IMR-90 (cell line): ENCODE results near the gene CMIP. TPM values are rescaled to one million over a fixed set of nuclear protein-coding genes. Genes with fewer than 3 reads are reported as not detected.

Experiments used
- ATAC-seq: fragments of 200-7000 bp; cut with Tn5 transposase; 2 replicates; pipeline ENCODE4 v1.9.1; 2020; ENCODE audit warnings: low read depth, mild to moderate bottlenecking, moderate library complexity
- BruUV-seq: library from RNA; stranded (reverse); fragments of 400-500 nt; replicated peaks from 2 replicates; lab custom pipeline; 2021; lab: Mats Ljungman, UMichigan
- CTCF ChIA-PET: fragments of 300-600 bp; formaldehyde crosslinking; extraction: SDS; loops from one replicate; lab custom pipeline; 2021; ENCODE audit warnings: antibody characterized with exemption; lab: Yijun Ruan, JAX
- POLR2A ChIA-PET: fragments of 300-600 bp; sonication (Branson Sonifier 250); formaldehyde crosslinking; loops from one replicate; lab custom pipeline; 2022; ENCODE audit warnings: antibody characterized with exemption; ENCODE audit not compliant: unreplicated experiment; lab: Charles Lee
- DNase-seq: peaks from one replicate; pipeline ENCODE4 v3.0.0; 2013
- H2AFZ ChIP-seq: replicated peaks from 2 replicates; pipeline ENCODE3; 2013; ENCODE audit warnings: low read length, mild to moderate bottlenecking; ENCODE audit not compliant: poor library complexity
- H2AK5ac ChIP-seq: 2 replicates; pipeline ENCODE4 v1.6.1; 2013; ENCODE audit warnings: low read depth, low read length, inconsistent platforms
- H2AK9ac ChIP-seq: replicated peaks from 2 replicates; pipeline ENCODE3; 2013; ENCODE audit warnings: mild to moderate bottlenecking, low read depth, low read length, moderate library complexity; ENCODE audit not compliant: poor library complexity
- H2BK120ac ChIP-seq: 2 replicates; pipeline ENCODE4 v1.6.1; 2013; ENCODE audit warnings: low read depth, low read length, inconsistent platforms
- H2BK15ac ChIP-seq: 3 replicates; pipeline ENCODE4 v1.6.1; 2013; ENCODE audit warnings: low read depth, low read length, inconsistent platforms
- H2BK20ac ChIP-seq: 2 replicates; pipeline ENCODE4 v1.6.1; 2013; ENCODE audit warnings: low read depth, mild to moderate bottlenecking, inconsistent platforms, low read length, moderate library complexity
- H2BK5ac ChIP-seq: 2 replicates; pipeline ENCODE4 v1.6.1; 2013; ENCODE audit warnings: mild to moderate bottlenecking, low read depth, low read length, inconsistent platforms; ENCODE audit not compliant: poor library complexity, severe bottlenecking
- H3K14ac ChIP-seq: replicated peaks from 2 replicates; pipeline ENCODE4 v1.6.1; 2013; ENCODE audit warnings: low read depth, low read length, inconsistent platforms
- H3K18ac ChIP-seq: 2 replicates; pipeline ENCODE4 v1.6.1; 2013; ENCODE audit warnings: low read depth, low read length, control low read depth
- H3K23ac ChIP-seq: 2 replicates; pipeline ENCODE4 v1.6.1; 2013; ENCODE audit warnings: low read depth, low read length, inconsistent platforms
- H3K27ac ChIP-seq: 2 replicates; pipeline ENCODE4 v1.5.1; 2013; ENCODE audit warnings: mild to moderate bottlenecking, control low read depth, low read length; ENCODE audit not compliant: insufficient read depth
- H3K27me3 ChIP-seq: 2 replicates; pipeline ENCODE4 v1.6.1; 2013; ENCODE audit warnings: low read length; ENCODE audit not compliant: control insufficient read depth, insufficient read depth
- H3K36me3 ChIP-seq: 2 replicates; pipeline ENCODE4 v1.6.1; 2013; ENCODE audit warnings: low read length, mixed read lengths; ENCODE audit not compliant: control insufficient read depth, insufficient read depth
- H3K4ac ChIP-seq: 2 replicates; pipeline ENCODE4 v1.6.1; 2013; ENCODE audit warnings: low read depth, low read length, inconsistent platforms
- H3K4me1 ChIP-seq: 2 replicates; pipeline ENCODE4 v1.6.1; 2013; ENCODE audit warnings: low read length, mixed read lengths; ENCODE audit not compliant: control insufficient read depth, insufficient read depth
- H3K4me2 ChIP-seq: 2 replicates; pipeline ENCODE4 v1.6.1; 2013; ENCODE audit warnings: low read depth, mild to moderate bottlenecking, control low read depth, low read length, moderate library complexity
- H3K4me3 ChIP-seq: 2 replicates; pipeline ENCODE4 v1.5.1; 2013; ENCODE audit warnings: low read depth, mild to moderate bottlenecking, control low read depth, low read length, moderate library complexity; ENCODE audit not compliant: insufficient read depth
- H3K56ac ChIP-seq: 2 replicates; pipeline ENCODE4 v1.6.1; 2013; ENCODE audit warnings: low read length, inconsistent platforms; ENCODE audit not compliant: insufficient read depth; ENCODE audit errors: extremely low read depth
- H3K79me1 ChIP-seq, 2 experiments: 2 replicates each; pipeline ENCODE4 v1.6.1; 2013; ENCODE audit warnings: low read length in 2 of 2, inconsistent platforms in 1 of 2, low read depth in 1 of 2
- H3K9ac ChIP-seq: 2 replicates; pipeline ENCODE4 v1.6.1; 2013; ENCODE audit warnings: low read depth, low read length, control low read depth
- H3K9me1 ChIP-seq: 2 replicates; pipeline ENCODE4 v1.6.1; 2013; ENCODE audit warnings: low read length, inconsistent platforms; ENCODE audit not compliant: insufficient read depth
- H3K9me3 ChIP-seq: 2 replicates; pipeline ENCODE4 v1.6.1; 2013; ENCODE audit warnings: low read length; ENCODE audit not compliant: control insufficient read depth, insufficient read depth
- H4K20me1 ChIP-seq: 2 replicates; pipeline ENCODE4 v1.6.1; 2013; ENCODE audit warnings: low read length, inconsistent platforms; ENCODE audit not compliant: insufficient read depth
- H4K5ac ChIP-seq: 2 replicates; pipeline ENCODE4 v1.6.1; 2013; ENCODE audit warnings: mild to moderate bottlenecking, low read depth, low read length, control low read depth
- H4K8ac ChIP-seq, 2 experiments: 2 replicates each; pipeline ENCODE4 v1.6.1; 2013; ENCODE audit warnings: low read depth in 2 of 2, low read length in 2 of 2, control low read depth in 1 of 2, inconsistent platforms in 1 of 2
- H4K91ac ChIP-seq: 2 replicates; pipeline ENCODE4 v1.6.1; 2013; ENCODE audit warnings: low read depth, low read length, inconsistent platforms; ENCODE audit not compliant: insufficient read depth
- CEBPB ChIP-seq: IDR thresholded peaks from 2 replicates; pipeline ENCODE4 v1.6.1; 2012; ENCODE audit warnings: low read depth, low read length, improper control_type of control experiment
- NFE2L2 ChIP-seq: fragments of 150-350 bp; IDR thresholded peaks from 2 replicates; pipeline ENCODE4 v1.6.1; 2016; ENCODE audit warnings: low read depth, mild to moderate bottlenecking, low read length
- RAD21 ChIP-seq: IDR thresholded peaks from 2 replicates; pipeline ENCODE4 v1.6.1; 2012; ENCODE audit warnings: low read length, improper control_type of control experiment
- SMC3 ChIP-seq: fragments of 150-350 bp; IDR thresholded peaks from 2 replicates; pipeline ENCODE4 v1.6.1; 2016; ENCODE audit warnings: low read depth, mild to moderate bottlenecking, antibody characterized with exemption, low read length, moderate library complexity
- WGBS, 2 experiments: methylation state at CpG; one replicate each; pipeline versions ENCODE4 v1.1.5 to v1.1.7; 2013; ENCODE audit warnings: missing lambda C conversion rate in 2 of 2; ENCODE audit not compliant: insufficient read length in 1 of 2; ENCODE audit errors: extremely low coverage in 2 of 2; 5-methylcytosine and 5-hydroxymethylcytosine counted together
- dilution Hi-C: fragments of 300-500 bp; cut with HindIII; formaldehyde crosslinking; loops from one replicate; pipeline ENCODE4 v1.14.3; 2018; ENCODE audit warnings: low sequenced_read_pairs; ENCODE audit not compliant: unreplicated experiment
- in situ Hi-C: fragments of 300-500 bp; cut with MboI; formaldehyde crosslinking; loops from 3 replicates; pipeline ENCODE4 v1.14.3; 2019; ENCODE audit warnings: low sequenced_read_pairs, inconsistent platforms, mixed read lengths
- intact Hi-C: fragments of 100-400 bp; cut with micrococcal nuclease; formaldehyde crosslinking; loops from 2 replicates; pipeline ENCODE4 v1.10.0; 2022
- polyA plus RNA-seq, 3 experiments: library from polyadenylated mRNA; depleted of rRNA; stranded (reverse); fragments of >200 nt; gene quantifications; 2 replicates each; pipeline ENCODE4 v1.2.3, GENCODE V29; 2012; ENCODE audit warnings: low replicate concordance in 1 of 3
- total RNA-seq: library from RNA; depleted of rRNA; stranded (reverse); fragments of >200 nt; gene quantifications from 2 replicates; pipeline ENCODE4 v1.2.3, GENCODE V29; 2012
- TF ChIP-seq, protein P1 (sequence below): fragments of 150-350 bp; IDR thresholded peaks from 2 replicates; pipeline ENCODE4 v1.6.1; 2016; ENCODE audit warnings: low read depth, mild to moderate bottlenecking, low read length, moderate library complexity, borderline replicate concordance
- TF ChIP-seq, protein P2 (sequence below): conservative IDR thresholded peaks from 2 replicates; pipeline ENCODE4 v1.5.1; 2012; ENCODE audit warnings: mild to moderate bottlenecking, low read depth, low read length, improper control_type of control experiment

CMIP gene
- total and polyA plus RNA-seq, 2 of the 4 experiments (the other 2 are of a cell fraction) = 3.2 to 11.6 TPM

DNA sequence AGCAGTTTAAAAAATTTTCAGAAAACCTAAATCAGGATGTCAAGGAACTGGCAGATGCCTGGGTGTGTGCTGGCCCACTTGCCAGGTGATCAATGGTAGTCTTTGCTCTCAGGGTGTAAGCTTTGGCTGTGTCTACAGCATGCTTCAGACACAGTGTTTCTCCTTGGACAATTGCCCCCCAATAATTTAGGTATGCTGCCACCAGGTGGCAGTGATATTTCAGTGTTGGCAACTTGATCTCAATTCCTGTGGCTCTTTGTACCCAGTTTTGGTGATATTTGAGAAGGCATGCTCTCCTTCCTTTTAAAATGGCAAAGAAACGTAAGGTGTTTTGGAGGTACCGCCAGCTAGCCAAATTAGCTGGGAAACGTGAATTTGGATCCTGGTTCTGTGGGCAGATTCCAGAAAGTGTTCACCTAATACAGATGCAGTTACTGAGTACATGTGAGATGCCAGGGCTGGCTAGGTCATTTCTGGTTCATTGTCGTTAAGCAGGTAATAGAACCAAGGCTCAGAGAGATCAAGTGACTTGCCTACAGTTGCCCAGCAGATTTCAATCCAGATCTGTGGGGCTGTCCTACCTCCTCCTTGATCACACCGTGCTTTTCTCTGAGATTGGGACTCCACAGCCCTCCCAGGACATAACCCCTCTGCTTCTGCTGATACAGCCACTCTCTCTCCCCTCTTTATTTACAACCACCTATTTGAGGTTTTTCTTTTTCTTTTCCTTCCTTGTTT, 178.9 kb downstream of the CMIP start:
- no peak overlapping the region for H3K4ac ChIP-seq
- intact Hi-C loops = loop anchor here (1.0 to 2.0 kb wide), 3 partner anchors 74 to 221 kb away; no protein-coding TSS in a partner anchor
- CTCF ChIA-PET = interaction anchor here (0.6 to 1.9 kb wide), 4 partner anchors 74 to 1722 kb away, joined by 3 to 8 read pairs (median 4); no protein-coding TSS in a partner anchor

More for the DNA sequence above, 178.9 kb downstream of the CMIP start:
- no peak overlapping the region for H3K56ac ChIP-seq
- H3K23ac ChIP-seq = no peak overlapping the region
- no peak overlapping the region for H3K18ac ChIP-seq
- H2BK15ac ChIP-seq = no peak overlapping the region
- H3K4me3 ChIP-seq = no peak overlapping the region
- H3K4me1 ChIP-seq = peaks cover 6% of the 10 kb centered on the region
- ATAC-seq = peak; percentile 51
- H2BK120ac ChIP-seq = no peak overlapping the region
- BruUV-seq = no TSS peak
- no peak overlapping the region for H2BK20ac ChIP-seq
- H3K9me3 ChIP-seq = no peaks in the 10 kb centered on the region
- no peaks in the 10 kb centered on the region for H3K27me3 ChIP-seq
- peaks cover 49% of the 10 kb centered on the region; the same call in 1 of the 2 replicates for H4K20me1 ChIP-seq
- peaks cover 9 to 33% of the 10 kb centered on the region in 2 experiments for H3K79me1 ChIP-seq
- POLR2A ChIA-PET = no interaction called here
- H2AK5ac ChIP-seq = peak overlapping the region; percentile 2; the same call in 1 of the 2 replicates
- H2AFZ ChIP-seq = no peak overlapping the region
- H3K4me2 ChIP-seq = no peak overlapping the region
- TF ChIP-seq RAD21 (peak; percentile 85), CEBPB (no peak), NFE2L2 (no peak), SMC3 (peak; percentile 90)
- TF ChIP-seq, protein P1, sequence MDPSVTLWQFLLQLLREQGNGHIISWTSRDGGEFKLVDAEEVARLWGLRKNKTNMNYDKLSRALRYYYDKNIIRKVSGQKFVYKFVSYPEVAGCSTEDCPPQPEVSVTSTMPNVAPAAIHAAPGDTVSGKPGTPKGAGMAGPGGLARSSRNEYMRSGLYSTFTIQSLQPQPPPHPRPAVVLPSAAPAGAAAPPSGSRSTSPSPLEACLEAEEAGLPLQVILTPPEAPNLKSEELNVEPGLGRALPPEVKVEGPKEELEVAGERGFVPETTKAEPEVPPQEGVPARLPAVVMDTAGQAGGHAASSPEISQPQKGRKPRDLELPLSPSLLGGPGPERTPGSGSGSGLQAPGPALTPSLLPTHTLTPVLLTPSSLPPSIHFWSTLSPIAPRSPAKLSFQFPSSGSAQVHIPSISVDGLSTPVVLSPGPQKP = no peak
- TF ChIP-seq, protein P2, sequence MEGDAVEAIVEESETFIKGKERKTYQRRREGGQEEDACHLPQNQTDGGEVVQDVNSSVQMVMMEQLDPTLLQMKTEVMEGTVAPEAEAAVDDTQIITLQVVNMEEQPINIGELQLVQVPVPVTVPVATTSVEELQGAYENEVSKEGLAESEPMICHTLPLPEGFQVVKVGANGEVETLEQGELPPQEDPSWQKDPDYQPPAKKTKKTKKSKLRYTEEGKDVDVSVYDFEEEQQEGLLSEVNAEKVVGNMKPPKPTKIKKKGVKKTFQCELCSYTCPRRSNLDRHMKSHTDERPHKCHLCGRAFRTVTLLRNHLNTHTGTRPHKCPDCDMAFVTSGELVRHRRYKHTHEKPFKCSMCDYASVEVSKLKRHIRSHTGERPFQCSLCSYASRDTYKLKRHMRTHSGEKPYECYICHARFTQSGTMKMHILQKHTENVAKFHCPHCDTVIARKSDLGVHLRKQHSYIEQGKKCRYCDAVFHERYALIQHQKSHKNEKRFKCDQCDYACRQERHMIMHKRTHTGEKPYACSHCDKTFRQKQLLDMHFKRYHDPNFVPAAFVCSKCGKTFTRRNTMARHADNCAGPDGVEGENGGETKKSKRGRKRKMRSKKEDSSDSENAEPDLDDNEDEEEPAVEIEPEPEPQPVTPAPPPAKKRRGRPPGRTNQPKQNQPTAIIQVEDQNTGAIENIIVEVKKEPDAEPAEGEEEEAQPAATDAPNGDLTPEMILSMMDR = peak; percentile 71
- in situ Hi-C loops (loop anchor here (5.0 kb wide), 1 partner anchor 99 kb away; no protein-coding TSS in a partner anchor), dilution Hi-C loops (no loop called here)
- no peak overlapping the region for H2BK5ac ChIP-seq
- H3K9me1 ChIP-seq = peaks cover 14% of the 10 kb centered on the region; the same call in 1 of the 2 replicates
- H4K8ac ChIP-seq = no peak overlapping the region
- H4K5ac ChIP-seq = no peak overlapping the region
- no peak overlapping the region for H3K14ac ChIP-seq
- no peak overlapping the region for H3K9ac ChIP-seq
- H3K36me3 ChIP-seq = peaks cover 8% of the 10 kb centered on the region
- no peak overlapping the region for H2AK9ac ChIP-seq
- DNase-seq = peak; percentile 43
- H3K27ac ChIP-seq = no peak overlapping the region
- 73% methylated on average over 3 of the region's 5 CpGs; no CpG with 5 or more reads in 1 of the 2 experiments for WGBS, 2 experiments
- no peak overlapping the region; the same call in 1 of the 2 replicates for H4K91ac ChIP-seq
